Activated T-helper 1 cell treated with anti-CD3 and anti-CD28 coated beads, Interleukin-2, amount 50 U/mL, for 16 hours (primary cell): ENCODE data around the gene NRSN2.
A peak's percentile ranks its signal among the peaks of the same experiment; 100 is the strongest.

ENCODE experiments used
- DNase-seq, 2 donors: peaks; one replicate each; pipeline ENCODE4 v3.0.0-alpha.2; 2020; ENCODE audit warnings: low read depth in 1 of 2, low spot score in 1 of 2

NRSN2 gene

DNA sequence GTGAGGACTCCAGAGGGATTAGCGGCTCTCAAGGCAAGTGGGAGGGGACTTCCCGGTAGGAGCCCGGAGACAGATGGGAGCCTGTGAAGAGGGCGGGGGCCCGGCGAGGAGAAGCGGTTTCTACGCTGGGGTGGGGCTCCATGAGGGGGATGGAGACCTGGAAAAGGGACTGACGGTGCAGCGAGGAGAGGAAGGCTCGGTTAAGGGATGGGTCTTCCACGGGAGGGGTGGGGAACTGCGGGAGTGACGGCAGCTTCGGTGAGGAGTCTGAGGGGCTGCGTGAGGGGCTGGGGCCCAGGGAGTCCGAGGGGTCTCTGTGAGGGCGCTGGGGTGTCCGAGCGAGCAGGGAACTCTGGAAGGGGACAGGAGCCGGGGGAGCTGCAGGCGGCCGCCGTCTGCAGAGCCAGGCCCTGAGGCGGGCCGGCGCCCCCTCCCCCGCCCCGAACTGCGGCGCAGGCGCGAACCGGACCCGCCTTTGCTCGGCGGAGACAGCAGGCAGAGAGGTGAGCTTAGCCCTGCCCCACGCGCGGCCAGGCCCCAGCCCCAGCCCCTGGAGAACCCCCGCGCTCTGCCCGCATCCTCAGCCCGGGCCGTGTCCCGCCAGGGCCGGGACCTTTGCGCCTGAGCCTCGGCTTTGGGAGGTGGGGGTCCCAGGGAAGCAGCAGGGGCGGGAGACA is at the start of gene NRSN2:
NRSN2 (plus strand) TSS at position 472 of the 677 bp plus-strand sequence. CDS start 2,533 bp downstream, outside the sequence.
- no peak for DNase-seq

DNA sequence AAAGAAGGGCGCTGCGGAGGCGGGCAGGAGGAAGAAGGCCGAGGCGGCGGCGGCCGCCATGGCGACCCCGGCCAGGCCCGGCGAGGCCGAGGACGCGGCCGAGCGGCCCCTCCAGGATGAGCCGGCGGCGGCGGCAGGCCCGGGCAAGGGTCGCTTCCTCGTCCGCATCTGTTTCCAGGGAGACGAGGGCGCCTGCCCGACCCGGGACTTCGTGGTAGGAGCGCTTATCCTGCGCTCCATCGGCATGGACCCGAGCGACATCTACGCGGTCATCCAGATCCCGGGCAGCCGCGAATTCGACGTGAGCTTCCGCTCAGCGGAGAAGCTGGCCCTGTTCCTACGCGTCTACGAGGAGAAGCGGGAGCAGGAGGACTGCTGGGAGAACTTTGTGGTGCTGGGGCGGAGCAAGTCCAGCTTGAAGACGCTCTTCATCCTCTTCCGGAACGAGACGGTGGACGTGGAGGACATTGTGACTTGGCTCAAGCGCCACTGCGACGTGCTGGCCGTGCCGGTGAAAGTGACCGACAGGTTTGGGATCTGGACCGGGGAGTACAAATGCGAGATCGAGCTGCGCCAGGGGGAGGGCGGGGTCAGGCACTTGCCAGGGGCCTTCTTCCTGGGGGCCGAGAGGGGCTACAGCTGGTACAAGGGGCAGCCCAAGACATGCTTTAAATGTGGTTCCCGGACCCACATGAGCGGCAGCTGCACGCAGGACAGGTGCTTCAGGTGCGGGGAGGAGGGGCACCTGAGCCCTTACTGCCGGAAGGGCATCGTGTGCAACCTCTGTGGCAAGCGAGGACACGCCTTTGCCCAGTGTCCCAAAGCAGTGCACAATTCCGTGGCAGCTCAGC is 48.8 kb upstream of the NRSN2 start:
- peak; percentile 9 to 16 for DNase-seq

DNA sequence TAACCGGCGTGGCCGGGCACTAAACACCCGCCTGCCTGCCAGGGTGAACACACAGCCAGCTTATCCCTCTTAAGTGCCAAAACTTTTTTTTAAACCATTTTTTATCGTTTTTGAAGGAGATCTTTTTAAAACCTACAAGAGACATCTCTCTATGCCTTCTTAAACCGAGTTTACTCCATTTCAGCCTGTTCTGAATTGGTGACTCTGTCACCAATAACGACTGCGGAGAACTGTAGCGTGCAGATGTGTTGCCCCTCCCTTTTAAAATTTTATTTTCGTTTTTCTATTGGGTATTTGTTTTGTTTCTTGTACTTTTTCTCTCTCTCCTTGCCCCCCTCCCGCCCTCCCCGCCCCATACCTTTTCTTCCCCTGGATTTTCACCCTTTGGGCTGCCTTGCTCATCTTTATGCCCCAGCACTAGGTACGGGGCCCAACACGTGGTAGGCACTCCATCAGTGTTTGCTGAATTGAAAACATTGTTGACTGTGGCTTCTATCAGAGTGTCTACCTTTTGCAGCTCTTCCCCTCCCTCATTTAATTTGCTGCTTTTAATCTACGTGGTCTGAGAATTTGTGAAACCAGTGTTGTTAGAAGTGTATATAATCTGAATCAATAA is 48.0 kb upstream of the NRSN2 start:
- DNase-seq = no peak

DNA sequence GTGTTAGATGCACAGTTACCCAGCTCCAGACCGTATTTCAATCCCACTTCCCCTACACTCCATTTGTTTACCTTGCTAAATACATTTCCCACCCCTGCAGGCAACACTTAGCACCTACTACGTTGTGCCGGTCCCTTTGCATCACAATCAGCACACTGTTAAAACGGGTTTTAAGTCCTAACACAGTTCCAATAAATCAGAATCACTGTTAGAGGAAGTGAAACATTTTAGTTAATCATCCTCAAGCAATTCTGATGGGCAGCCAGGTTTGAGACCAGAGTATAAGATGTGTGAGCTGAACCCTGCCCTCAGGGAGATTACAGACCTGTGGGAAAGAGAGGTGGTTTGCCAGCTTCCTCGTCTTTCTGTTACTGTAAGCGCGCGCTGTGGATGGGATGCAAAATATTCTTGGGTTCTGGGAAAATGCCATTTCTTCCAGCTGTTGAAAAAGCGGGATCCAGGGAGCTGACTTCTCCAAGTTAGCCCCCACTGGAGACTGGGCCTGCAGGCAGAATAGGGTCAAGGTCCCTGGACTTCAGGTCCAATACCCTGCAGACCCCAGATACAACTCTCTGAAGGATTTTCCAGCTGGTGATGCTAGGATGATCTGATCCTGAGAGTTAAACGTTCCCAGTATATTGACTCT is 46.4 kb upstream of the NRSN2 start:
- DNase-seq = no peak

- DNase-seq = no peak
These were observed 44.7 kb upstream of the NRSN2 start for GRCh38 chr20:301886-302848.

GRCh38 chr20:305745-306144 is 41.2 kb upstream of the NRSN2 start:
- no peak for DNase-seq

- DNase-seq = no peak
These were observed 38.4 kb upstream of the NRSN2 start for GRCh38 chr20:308427-309038.

GRCh38 chr20:309306-309840 is 37.5 kb upstream of the NRSN2 start:
- DNase-seq = no peak

GRCh38 chr20:309841-310644 is 36.9 kb upstream of the NRSN2 start:
- peak in 1 of 2 donors; percentile 61 for DNase-seq

DNA sequence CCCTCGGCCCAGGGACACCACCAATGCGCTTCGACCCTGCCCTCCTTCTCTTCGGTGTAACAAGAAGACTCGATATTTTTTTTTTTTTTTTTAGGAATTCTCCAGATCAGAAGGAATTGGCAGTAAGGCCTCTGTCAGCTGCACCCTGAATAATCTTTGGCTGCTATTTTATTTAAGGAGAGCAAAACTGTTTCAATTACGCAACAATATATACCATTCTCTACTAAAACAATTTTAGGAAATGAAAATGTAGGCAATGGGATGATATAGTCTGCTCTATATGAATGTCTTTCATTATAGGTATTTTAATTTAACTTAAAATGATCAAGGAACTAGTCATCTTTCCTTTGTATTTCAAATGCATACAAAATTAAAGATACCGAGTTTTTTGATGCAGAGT is 36.3 kb upstream of the NRSN2 start:
- DNase-seq = no peak

DNA sequence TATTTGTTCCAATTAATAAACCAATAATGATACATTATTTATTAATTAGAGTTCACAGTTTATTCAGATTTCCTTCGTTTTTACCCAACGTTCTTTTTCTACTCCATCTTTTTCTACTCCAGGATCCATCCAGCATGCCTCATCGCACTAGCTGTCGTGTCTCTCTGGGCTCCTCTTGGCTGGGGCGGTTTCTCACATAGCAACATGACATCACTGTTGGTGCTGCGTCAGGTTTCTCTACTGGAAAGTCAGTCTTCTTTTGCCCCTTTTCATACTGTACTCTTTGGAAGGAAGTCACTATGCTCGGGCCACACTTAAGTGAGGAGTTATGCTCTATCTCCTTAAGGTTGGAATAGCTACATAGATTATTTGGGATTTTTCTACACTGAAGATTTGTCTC is 35.3 kb upstream of the NRSN2 start:
- no peak for DNase-seq

DNA sequence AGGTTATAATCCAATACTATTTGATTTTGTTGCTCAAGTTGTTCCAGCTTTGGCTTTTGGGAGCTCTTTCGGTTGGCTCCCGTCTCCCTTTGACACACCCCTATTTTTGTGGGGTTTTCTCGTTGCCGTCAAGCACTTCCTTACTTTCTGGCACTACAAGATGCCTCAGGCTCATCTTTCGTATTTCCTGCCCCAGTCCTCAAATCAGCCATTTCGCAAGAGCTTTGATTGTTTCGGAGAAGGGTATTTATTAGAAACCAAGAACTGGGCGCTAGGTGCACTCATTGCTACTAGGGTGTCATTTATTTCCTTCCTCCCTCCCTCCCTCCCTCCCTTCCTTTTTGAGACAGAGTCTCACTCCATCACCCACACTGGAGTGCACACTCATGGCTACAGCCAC is 34.8 kb upstream of the NRSN2 start:
- DNase-seq = no peak

GRCh38 chr20:312866-313265 is 34.0 kb upstream of the NRSN2 start:
- no peak for DNase-seq

- no peak for DNase-seq
These were observed 33.5 kb upstream of the NRSN2 start for GRCh38 chr20:313402-313801.

DNA sequence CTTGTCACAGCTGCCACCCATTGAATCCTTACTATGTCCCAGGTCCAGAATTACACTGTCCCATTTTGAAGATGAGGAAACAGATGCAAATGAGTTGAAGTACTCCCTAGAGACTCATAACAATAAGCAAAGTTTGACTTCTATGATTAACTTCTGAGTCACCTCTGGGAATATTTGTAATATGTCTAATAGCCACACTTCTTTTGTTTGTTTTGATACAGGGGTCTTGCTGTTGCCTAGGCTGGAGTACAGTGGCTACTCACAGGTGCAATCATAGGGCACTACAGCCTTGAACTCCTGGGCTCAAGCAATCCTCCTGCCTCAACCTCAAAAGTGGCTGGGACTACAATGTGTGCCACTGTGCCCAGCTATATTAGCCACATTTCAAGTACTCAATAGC is 33.0 kb upstream of the NRSN2 start:
- DNase-seq = no peak

DNA sequence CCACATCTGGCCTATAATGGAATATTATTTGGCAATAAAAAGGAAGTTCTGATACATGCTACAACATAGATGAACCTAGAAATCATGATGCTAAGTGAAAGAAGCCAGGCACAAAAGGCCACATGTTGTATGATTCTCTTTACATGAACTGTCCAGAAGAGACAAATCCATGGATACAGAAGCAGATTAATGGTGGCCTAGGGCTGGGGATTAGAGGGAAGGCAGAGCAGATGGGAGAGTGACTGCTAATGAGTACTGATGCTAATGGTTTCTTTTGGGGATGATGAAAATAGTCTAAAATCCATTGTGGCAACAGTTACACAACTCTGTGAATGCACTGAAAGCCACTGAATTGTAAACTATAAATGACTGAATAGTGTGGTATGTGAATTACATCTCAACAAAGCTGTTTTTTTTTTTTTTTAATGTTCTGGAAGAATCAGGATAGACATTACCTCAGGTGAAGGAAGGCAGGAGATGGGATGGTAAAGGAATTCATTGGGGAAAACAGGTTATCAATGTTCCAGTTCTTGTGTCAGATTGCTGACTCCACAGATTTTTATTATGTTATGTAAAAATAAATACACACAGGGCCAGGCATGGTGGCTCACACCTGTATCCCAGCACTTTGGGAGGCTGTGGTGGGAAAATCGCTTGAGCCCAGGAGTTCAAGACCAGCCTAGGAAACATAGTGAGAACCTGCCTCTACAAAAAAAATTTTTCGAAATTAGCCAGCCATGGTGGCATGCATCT is 30.4 kb upstream of the NRSN2 start:
- DNase-seq = no peak

- DNase-seq = peak; percentile 75 to 82
These were observed 22.5 kb upstream of the NRSN2 start for GRCh38 chr20:324177-325044.
